ENCODE results near the gene BCL2L2.

Gene BCL2L2

GRCh38 chr14:23357261-23357660, 50.6 kb downstream of the BCL2L2 start:
- DNase-seq = no peak

DNA sequence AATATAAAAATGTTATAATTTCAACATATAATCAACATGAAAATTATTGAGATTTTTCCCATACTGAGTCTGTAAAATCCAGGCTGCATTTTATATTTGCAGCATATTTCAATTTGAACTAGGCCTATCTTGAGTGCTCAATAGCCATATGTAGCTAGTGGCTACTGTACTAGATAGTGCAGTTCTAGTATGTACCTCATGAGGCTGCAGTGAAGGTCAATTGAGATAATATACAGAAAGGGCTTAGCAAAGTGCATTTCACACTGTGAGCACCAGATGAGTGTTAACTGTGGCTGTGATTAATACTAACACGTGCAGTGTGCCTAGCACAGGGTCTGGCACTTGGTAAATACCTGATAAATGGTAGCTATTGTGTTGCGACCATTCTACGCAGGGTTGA, 51.4 kb downstream of the BCL2L2 start:
- no peak for DNase-seq

DNA sequence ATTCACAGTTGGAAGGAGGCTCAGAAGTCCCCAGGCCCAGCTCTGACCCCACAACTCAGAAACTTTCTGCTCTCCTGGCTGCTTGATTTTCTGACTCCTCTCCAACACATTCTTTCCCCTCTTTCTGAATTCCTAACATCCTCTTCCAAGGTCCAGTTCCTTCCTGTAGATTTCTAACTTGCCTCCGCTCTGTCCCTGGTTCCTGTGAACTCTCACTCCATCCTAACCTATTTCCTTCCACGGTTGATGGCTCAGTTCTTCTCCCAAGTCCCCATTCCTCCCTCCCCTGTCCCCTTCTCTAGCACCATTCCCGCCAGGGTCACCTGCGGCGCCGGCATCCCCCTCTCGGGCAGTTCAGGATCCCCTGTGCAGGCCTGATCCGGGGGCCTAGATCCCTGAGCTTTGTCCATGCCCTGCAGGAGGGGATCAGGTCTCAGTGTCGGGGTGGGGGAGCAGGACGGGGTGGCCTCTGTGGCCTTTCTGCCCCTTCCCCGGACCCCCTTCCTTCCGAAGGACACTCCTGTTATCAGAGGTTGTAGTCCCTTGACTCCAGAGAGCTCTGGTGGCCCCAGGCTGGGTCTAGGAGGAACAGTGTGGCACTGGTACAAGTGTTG, 52.0 kb downstream of the BCL2L2 start:
- DNase-seq = no peak

DNA sequence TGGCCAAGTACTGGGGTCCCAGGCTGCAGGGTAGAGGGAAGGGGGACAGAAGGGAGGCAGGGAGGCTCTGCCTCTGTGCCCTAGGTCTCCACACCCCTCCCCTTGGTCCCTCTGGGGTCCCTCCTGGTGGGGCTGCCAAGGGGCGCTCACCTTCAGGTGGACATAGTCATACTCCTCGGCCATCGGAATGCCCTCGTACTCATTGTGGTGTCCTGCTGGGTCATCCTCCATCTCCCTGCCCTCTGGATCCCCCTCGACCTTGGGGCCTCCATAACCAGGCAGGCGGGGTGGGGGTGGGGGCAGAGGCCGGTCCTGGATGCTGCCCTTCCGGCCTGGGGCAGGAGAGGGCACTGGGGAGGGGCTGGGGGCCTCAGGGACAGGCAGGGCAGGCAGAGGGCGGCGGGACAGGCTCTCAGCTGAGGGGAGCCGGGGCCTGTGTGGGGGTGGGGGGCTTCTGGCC, 52.6 kb downstream of the BCL2L2 start:
- no peak for DNase-seq

GRCh38 chr14:23359722-23360447, 53.3 kb downstream of the BCL2L2 start:
- DNase-seq = no peak

DNA sequence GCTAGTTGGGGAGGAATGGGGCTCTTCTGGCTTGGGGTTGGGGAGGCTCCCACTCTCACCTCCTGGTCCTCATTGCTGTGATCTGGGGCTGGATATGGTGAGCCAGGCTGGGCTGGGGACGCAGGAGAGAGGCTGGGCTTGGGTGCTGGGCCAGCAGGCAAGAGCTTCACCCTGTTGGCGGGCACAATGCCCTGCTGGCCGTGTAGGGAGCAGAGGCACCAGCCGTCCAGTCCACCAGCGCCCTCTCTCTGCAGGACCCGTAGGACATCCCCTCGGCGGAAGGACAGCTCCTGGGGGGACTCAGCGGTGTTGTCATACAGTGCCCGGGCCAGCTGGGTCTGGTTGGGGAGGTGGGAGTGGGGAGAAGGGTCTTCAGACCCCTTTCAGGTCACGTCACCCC, 53.9 kb downstream of the BCL2L2 start:
- no peak for DNase-seq

DNA sequence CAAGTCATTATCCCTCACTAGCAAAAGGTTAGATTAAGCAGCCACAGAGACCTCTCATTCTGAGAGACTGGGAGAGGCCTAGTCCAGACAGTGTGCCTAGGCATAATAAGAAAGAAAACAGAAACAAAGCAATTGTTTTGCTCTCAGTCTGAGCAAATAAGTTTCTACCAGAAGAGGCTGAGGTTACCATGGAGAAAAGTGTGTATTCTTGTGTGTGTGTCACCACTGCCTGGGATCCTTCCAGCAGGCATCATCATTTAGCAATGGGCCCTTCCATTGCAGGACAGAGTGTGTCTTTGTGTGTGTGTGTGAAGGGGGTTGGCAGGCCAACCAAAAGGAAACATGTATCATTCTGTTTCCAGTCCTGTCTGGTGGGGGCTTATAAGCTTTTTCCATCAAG, 54.7 kb downstream of the BCL2L2 start:
- no peak for DNase-seq
